Measurements from ENCODE around the gene VPS13D.

The VPS13D gene

GRCh38 chr1:12189328-12189682 is 40.5 kb upstream of the VPS13D start:
- H3K4me3 ChIP-seq (ENCODE audit: low read length) = no peak overlapping the region
- no peak for DNase-seq (ENCODE audit: low read depth)
- no peak for TF ChIP-seq CTCF (conservative IDR thresholded peaks at IDR 0.05; ENCODE audit: low read length)

- H3K4me3 ChIP-seq (ENCODE audit: low read length) = no peak overlapping the region
- TF ChIP-seq CTCF (conservative IDR thresholded peaks at IDR 0.05; ENCODE audit: low read length) = no peak
- no peak for DNase-seq (ENCODE audit: low read depth)
Measured at GRCh38 chr1:12191242-12192032, 38.4 kb upstream of the VPS13D start.

GRCh38 chr1:12194666-12195216 is 35.1 kb upstream of the VPS13D start:
- no peak for DNase-seq (ENCODE audit: low read depth)
- no peak for TF ChIP-seq CTCF (conservative IDR thresholded peaks at IDR 0.05; ENCODE audit: low read length)
- H3K4me3 ChIP-seq (ENCODE audit: low read length) = no peak overlapping the region

- no peak for TF ChIP-seq CTCF (conservative IDR thresholded peaks at IDR 0.05; ENCODE audit: low read length)
- no peak for DNase-seq (ENCODE audit: low read depth)
- no peak overlapping the region for H3K4me3 ChIP-seq (ENCODE audit: low read length)
Measured at GRCh38 chr1:12195416-12195815, 34.4 kb upstream of the VPS13D start.

- DNase-seq (ENCODE audit: low read depth) = no peak
- TF ChIP-seq CTCF (conservative IDR thresholded peaks at IDR 0.05; ENCODE audit: low read length) = no peak
- H3K4me3 ChIP-seq (ENCODE audit: low read length) = no peak overlapping the region
Measured at GRCh38 chr1:12196641-12197482, 33.0 kb upstream of the VPS13D start.

GRCh38 chr1:12197483-12197880 is 32.3 kb upstream of the VPS13D start:
- TF ChIP-seq CTCF (conservative IDR thresholded peaks at IDR 0.05; ENCODE audit: low read length) = no peak
- no peak for DNase-seq (ENCODE audit: low read depth)
- no peak overlapping the region for H3K4me3 ChIP-seq (ENCODE audit: low read length)

All from AG10803 (cell line).